ENCODE data around the gene PIK3C2G. TPM values are rescaled to one million over a fixed set of nuclear protein-coding genes. Genes with fewer than 3 reads are reported as not detected.

The PIK3C2G gene
- polyA plus RNA-seq, 1 experiment = not detected

DNA sequence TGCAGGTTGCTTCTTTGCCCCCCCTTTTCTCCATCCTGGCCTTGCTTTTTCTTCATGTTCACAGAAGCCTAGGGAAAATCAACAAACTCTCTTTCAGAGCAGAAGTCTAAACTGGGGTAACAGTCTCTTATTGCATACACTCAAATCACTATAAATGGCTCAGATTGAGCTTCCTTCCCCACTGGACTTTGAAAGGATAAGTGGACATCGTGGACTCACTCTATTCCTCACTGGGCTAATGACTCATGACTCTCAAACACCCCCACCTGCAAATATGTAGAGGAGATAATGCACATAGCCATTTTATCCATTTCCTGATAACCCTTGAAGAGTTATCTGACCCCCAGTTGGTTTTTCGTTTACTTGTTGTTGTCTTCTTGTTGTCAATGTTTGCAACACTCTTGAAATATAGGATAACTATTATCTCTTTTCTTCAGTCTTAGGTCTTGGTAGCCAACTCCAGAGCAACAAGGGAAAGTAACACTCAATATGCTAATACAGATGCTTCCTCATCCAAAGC is 221.3 kb downstream of the PIK3C2G start:
- H3K27ac ChIP-seq (ENCODE audit: low read depth, low read length) = no peak overlapping the region
- ChIA-PET CTCF (no interaction called here), POLR2A (no interaction called here)
- H3K9me3 ChIP-seq (ENCODE audit: control insufficient read depth, insufficient read depth, low read length) = no peaks in the 10 kb centered on the region
- no peak overlapping the region for H3K4me3 ChIP-seq (ENCODE audit: low read depth, low read length)
- H3K27me3 ChIP-seq (ENCODE audit: control insufficient read depth, insufficient read depth, low read length) = no peaks in the 10 kb centered on the region
- TF ChIP-seq, protein P1, sequence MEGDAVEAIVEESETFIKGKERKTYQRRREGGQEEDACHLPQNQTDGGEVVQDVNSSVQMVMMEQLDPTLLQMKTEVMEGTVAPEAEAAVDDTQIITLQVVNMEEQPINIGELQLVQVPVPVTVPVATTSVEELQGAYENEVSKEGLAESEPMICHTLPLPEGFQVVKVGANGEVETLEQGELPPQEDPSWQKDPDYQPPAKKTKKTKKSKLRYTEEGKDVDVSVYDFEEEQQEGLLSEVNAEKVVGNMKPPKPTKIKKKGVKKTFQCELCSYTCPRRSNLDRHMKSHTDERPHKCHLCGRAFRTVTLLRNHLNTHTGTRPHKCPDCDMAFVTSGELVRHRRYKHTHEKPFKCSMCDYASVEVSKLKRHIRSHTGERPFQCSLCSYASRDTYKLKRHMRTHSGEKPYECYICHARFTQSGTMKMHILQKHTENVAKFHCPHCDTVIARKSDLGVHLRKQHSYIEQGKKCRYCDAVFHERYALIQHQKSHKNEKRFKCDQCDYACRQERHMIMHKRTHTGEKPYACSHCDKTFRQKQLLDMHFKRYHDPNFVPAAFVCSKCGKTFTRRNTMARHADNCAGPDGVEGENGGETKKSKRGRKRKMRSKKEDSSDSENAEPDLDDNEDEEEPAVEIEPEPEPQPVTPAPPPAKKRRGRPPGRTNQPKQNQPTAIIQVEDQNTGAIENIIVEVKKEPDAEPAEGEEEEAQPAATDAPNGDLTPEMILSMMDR (IDR thresholded peaks at IDR 0.05; ENCODE audit: low read depth, low read length) = no peak
- DNase-seq (ENCODE audit: low read depth, low spot score) = no peak

DNA sequence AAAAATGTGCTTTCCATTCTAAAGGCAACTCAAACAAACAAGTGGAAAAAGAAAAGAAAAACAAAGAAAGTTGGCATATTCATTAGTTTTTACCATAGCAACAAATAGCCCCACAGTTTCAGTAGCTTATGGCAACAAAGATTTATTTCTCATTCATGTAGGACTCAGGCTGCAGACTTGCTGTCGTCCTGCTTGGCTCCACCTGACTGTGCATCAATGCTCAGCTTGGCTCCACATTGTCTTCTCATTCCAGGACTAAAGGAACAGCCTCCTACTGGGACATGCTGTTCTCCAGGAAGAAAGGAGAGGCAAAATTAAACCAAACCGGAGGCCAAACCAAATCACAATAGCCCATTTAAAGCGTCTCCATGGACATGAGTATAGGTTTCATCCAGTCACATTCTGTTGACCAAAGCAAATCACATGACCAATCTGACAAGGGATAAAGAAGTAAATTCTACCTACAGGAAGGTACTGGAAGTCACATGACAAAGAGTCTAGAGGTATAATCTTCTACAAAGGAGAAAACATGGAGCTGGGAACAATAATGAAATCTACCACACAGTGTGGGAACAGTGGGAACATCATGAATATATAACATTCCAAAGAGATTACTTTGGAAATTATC is 222.5 kb downstream of the PIK3C2G start:
- no peak for DNase-seq (ENCODE audit: low read depth, low spot score)
- TF ChIP-seq, protein P1 (IDR thresholded peaks at IDR 0.05; ENCODE audit: low read depth, low read length) = no peak

DNA sequence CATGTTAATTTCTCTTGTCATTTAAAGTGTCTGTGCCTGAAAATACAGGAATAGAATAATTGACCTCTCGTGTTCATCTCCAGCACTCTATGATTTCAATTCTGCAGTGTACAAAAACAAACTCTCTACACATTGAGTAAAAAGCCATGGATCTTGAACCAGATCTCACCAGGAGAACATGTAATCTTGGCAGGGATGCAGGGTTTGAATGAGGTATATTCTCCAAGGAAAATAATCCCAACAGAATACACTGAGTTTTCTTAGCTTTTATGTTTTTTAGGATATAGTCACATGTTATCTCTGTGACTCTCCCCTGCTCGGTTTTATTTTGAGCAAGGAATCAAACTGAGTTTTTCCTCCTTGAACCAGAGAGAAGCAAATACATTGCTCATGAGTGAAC is 224.7 kb downstream of the PIK3C2G start:
- POLR2A ChIA-PET = no interaction called here
- TF ChIP-seq, protein P1 (IDR thresholded peaks at IDR 0.05; ENCODE audit: low read depth, low read length) = no peak
- Histone ChIP-seq H3K9me3 (ENCODE audit: control insufficient read depth, insufficient read depth, low read length) (no peaks in the 10 kb centered on the region), H3K27ac (ENCODE audit: low read depth, low read length) (no peak overlapping the region), H3K4me3 (ENCODE audit: low read depth, low read length) (no peak overlapping the region), H3K27me3 (ENCODE audit: control insufficient read depth, insufficient read depth, low read length) (no peaks in the 10 kb centered on the region)
- DNase-seq (ENCODE audit: low read depth, low spot score) = no peak
- CTCF ChIA-PET = no interaction called here

More for the DNA sequence above, 222.5 kb downstream of the PIK3C2G start:
- no peaks in the 10 kb centered on the region for H3K9me3 ChIP-seq (ENCODE audit: control insufficient read depth, insufficient read depth, low read length)
- no peaks in the 10 kb centered on the region for H3K27me3 ChIP-seq (ENCODE audit: control insufficient read depth, insufficient read depth, low read length)
- ChIA-PET CTCF (no interaction called here), POLR2A (no interaction called here)
- H3K27ac ChIP-seq (ENCODE audit: low read depth, low read length) = no peak overlapping the region
- no peak overlapping the region for H3K4me3 ChIP-seq (ENCODE audit: low read depth, low read length)

DNA sequence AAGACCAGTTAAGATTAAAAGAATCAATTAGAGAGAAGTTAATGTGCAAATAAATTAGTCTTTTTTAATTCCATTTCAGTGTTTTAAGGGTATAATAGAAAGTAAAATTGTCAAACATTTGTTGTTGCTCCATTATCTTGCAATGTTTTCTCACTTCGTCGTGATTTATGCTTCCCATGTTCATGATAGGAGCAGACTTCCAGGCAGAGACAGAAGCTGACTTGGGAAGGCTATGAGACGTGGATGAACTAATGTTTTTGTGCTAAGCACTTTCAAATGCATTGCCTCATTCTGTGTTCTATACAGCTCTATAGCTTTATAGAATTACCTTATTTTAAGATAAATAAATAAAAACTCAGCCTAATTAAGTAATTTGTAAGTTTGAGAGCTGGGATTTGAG is 226.2 kb downstream of the PIK3C2G start:
- no peak for DNase-seq (ENCODE audit: low read depth, low spot score)
- no peaks in the 10 kb centered on the region for H3K27me3 ChIP-seq (ENCODE audit: control insufficient read depth, insufficient read depth, low read length)
- no peak overlapping the region for H3K27ac ChIP-seq (ENCODE audit: low read depth, low read length)
- ChIA-PET POLR2A (no interaction called here), CTCF (no interaction called here)
- H3K4me3 ChIP-seq (ENCODE audit: low read depth, low read length) = no peak overlapping the region
- TF ChIP-seq, protein P1 (IDR thresholded peaks at IDR 0.05; ENCODE audit: low read depth, low read length) = no peak
- H3K9me3 ChIP-seq (ENCODE audit: control insufficient read depth, insufficient read depth, low read length) = no peaks in the 10 kb centered on the region

DNA sequence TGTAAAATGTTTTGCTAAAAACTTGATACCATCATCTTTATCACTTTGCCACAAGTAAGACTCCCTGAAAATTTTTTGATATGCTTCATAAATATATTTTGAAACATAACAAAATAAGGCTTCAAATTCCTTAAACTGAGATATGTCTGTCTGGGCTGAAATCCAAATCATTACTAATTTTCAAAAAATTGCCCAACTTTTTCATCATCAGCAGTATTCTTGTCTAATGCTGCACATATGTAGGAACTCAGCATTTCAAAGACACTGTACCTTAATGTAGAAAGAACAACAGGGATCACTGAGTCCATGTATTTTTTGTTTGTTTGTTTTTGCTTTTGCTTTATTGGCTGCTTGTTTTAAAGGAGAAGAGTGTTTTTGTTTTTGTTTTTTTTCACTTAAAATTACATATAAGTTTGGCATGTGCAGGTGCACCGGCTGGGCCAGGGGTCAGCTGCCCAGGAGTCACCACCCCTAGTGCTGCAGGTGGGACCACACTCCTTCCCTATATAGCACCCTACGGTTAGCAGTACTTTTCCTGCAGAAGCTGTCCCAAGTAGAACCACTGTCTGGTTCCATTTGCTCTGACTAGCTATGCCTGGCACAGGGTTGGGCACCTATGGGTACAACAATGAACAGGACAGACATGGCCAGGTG is 231.2 kb downstream of the PIK3C2G start:
- ChIA-PET POLR2A (no interaction called here), CTCF (no interaction called here)
- peak; percentile 3 for DNase-seq (ENCODE audit: low read depth, low spot score)
- TF ChIP-seq, protein P1 (IDR thresholded peaks at IDR 0.05; ENCODE audit: low read depth, low read length) = no peak
- H3K4me3 ChIP-seq (ENCODE audit: low read depth, low read length) = no peak overlapping the region
- no peak overlapping the region for H3K27ac ChIP-seq (ENCODE audit: low read depth, low read length)
- H3K27me3 ChIP-seq (ENCODE audit: control insufficient read depth, insufficient read depth, low read length) = no peaks in the 10 kb centered on the region
- H3K9me3 ChIP-seq (ENCODE audit: control insufficient read depth, insufficient read depth, low read length) = no peaks in the 10 kb centered on the region
